HCT116 (cell line): ENCODE measurements around the gene FAM221A. TPM values are rescaled to one million over a fixed set of nuclear protein-coding genes. Genes with fewer than 3 reads are reported as not detected.
"Not testable (repeated sequence)": the region's sequence is repeated elsewhere in the genome, so short reads cannot be mapped to it uniquely, and the experiment has no call there.

Experiments
- ATAC-seq: fragments of 200-7000 bp; cut with Tn5 transposase; 2 replicates; pipeline ENCODE4 v1.9.1; 2020; ENCODE audit warnings: mild to moderate bottlenecking, moderate library complexity
- BruUV-seq: library from RNA; stranded (reverse); fragments of 400-500 nt; replicated peaks from 2 replicates; lab custom pipeline; 2021; lab: Mats Ljungman, UMichigan
- CTCF ChIA-PET: fragments of 300-600 bp; sonication (Branson Sonifier 250); formaldehyde crosslinking; loops from one replicate; lab custom pipeline; 2021; ENCODE audit warnings: antibody characterized with exemption; lab: Charles Lee
- POLR2A ChIA-PET: fragments of 300-600, 350-600 bp; sonication (Branson Sonifier 250); formaldehyde crosslinking; loops from one replicate; lab custom pipeline; 2021; ENCODE audit warnings: antibody characterized with exemption; lab: Charles Lee
- RAD21 ChIA-PET, 2 experiments: fragments of 300-600 bp; sonication (Branson Sonifier 250); formaldehyde crosslinking; loops; one replicate each; lab custom pipeline; 2023; ENCODE audit warnings: low total read pairs in 2 of 2; ENCODE audit not compliant: uncharacterized antibody in 2 of 2, unreplicated experiment in 2 of 2, low non-redundant PET in 1 of 2; lab: Charles Lee
- DNase-seq: peaks from one replicate; pipeline ENCODE4 v3.0.0-alpha.2; 2010; ENCODE audit warnings: low read depth, low spot score
- H2AFZ ChIP-seq: fragments of 200-600 bp; shearing (Covaris generic), sonication (generic); 2 replicates; pipeline ENCODE4 v1.6.1; 2017; ENCODE audit warnings: low read depth, mixed run types, mixed read lengths, antibody characterized with exemption, low read length; ENCODE audit not compliant: poor library complexity, severe bottlenecking
- H3K27ac ChIP-seq: 2 replicates; pipeline ENCODE4 v1.5.1; 2012; ENCODE audit warnings: low read depth, low read length
- H3K27me3 ChIP-seq: fragments of 200-600 bp; sonication (generic); 2 replicates; pipeline ENCODE4 v1.6.1; 2016; ENCODE audit warnings: mixed run types, low read length, mixed read lengths; ENCODE audit not compliant: insufficient read depth
- H3K36me3 ChIP-seq, 2 experiments: fragments of 200-500 bp in 1 of 2; fragments of 200-600 bp in 1 of 2; sonication (Bioruptor generic) in 1 of 2; sonication (generic) in 1 of 2; 2 replicates each; pipeline versions ENCODE4 v1.5.1 to v1.6.1; 2014 to 2016; ENCODE audit warnings: low read length in 2 of 2, inconsistent platforms in 1 of 2, mixed read lengths in 1 of 2, mixed run types in 1 of 2; ENCODE audit not compliant: insufficient read depth in 2 of 2, control insufficient read depth in 1 of 2
- H3K4me1 ChIP-seq, 2 experiments: fragments of 200-600 bp in 1 of 2; sonication (generic) in 1 of 2; 2 replicates each; pipeline versions ENCODE4 v1.5.1 to v1.6.1; 2012 to 2017; ENCODE audit warnings: low read length in 2 of 2, inconsistent platforms in 1 of 2, mild to moderate bottlenecking in 1 of 2, mixed read lengths in 1 of 2, mixed run types in 1 of 2, moderate library complexity in 1 of 2; ENCODE audit not compliant: insufficient read depth in 2 of 2, control insufficient read depth in 1 of 2
- H3K4me2 ChIP-seq: fragments of 200-600 bp; sonication (generic); 2 replicates; pipeline ENCODE4 v1.6.1; 2017; ENCODE audit warnings: mixed run types, low read length, mixed read lengths
- H3K4me3 ChIP-seq, 2 experiments: fragments of 200-600 bp in 1 of 2; sonication (generic) in 1 of 2; replicated peaks in 1 of 2; 2 replicates each; pipeline ENCODE4 v1.5.1; 2011 to 2016; ENCODE audit warnings: low read length in 2 of 2, control low read depth in 1 of 2, low read depth in 1 of 2, mild to moderate bottlenecking in 1 of 2, mixed read lengths in 1 of 2, mixed run types in 1 of 2
- H3K79me2 ChIP-seq: fragments of 200-600 bp; sonication (generic); 2 replicates; pipeline ENCODE4 v1.6.1; 2017; ENCODE audit warnings: mild to moderate bottlenecking, mixed run types, low read length, moderate library complexity, mixed read lengths; ENCODE audit not compliant: insufficient read depth
- H3K9ac ChIP-seq: fragments of 200-600 bp; sonication (generic); 2 replicates; pipeline ENCODE4 v1.6.1; 2016; ENCODE audit warnings: low read length, mixed read lengths
- H3K9me2 ChIP-seq: fragments of 200-600 bp; sonication (generic), shearing (Covaris generic); 2 replicates; pipeline ENCODE4 v1.6.1; 2017; ENCODE audit warnings: mixed run types, mild to moderate bottlenecking, moderate library complexity; ENCODE audit not compliant: insufficient read depth
- H3K9me3 ChIP-seq, 2 experiments: fragments of 200-500 bp in 1 of 2; fragments of 200-600 bp in 1 of 2; sonication (Bioruptor generic) in 1 of 2; sonication (generic) in 1 of 2; 2 replicates each; pipeline ENCODE4 v1.6.1; 2014 to 2017; ENCODE audit warnings: low read length in 2 of 2, mixed read lengths in 2 of 2, inconsistent platforms in 1 of 2, low read depth in 1 of 2, mild to moderate bottlenecking in 1 of 2, mixed run types in 1 of 2, moderate library complexity in 1 of 2; ENCODE audit not compliant: control insufficient read depth in 1 of 2, insufficient read depth in 1 of 2
- H4K20me1 ChIP-seq: fragments of 200-600 bp; sonication (generic), shearing (Covaris generic); 2 replicates; pipeline ENCODE4 v1.6.1; 2017; ENCODE audit warnings: mixed run types, mild to moderate bottlenecking, moderate library complexity; ENCODE audit not compliant: insufficient read depth
- CBX3 ChIP-seq: IDR thresholded peaks from 2 replicates; pipeline ENCODE4 v1.6.1; 2012; ENCODE audit warnings: low read depth
- CEBPB ChIP-seq: IDR thresholded peaks from 2 replicates; pipeline ENCODE4 v1.6.1; 2012; ENCODE audit warnings: low read depth
- ELF1 ChIP-seq: IDR thresholded peaks from 2 replicates; pipeline ENCODE4 v1.6.1; 2012; ENCODE audit warnings: low read depth, borderline replicate concordance
- FOSL1 ChIP-seq: IDR thresholded peaks from 2 replicates; pipeline ENCODE4 v1.6.1; 2012; ENCODE audit warnings: low read depth
- RAD21 ChIP-seq: IDR thresholded peaks from 2 replicates; pipeline ENCODE4 v1.6.1; 2012; ENCODE audit warnings: low read depth, mild to moderate bottlenecking
- SP1 ChIP-seq: IDR thresholded peaks from 2 replicates; pipeline ENCODE4 v1.6.1; 2012; ENCODE audit warnings: low read depth
- intact Hi-C: fragments of 100-400 bp; cut with micrococcal nuclease; formaldehyde crosslinking; loops from 2 replicates; pipeline ENCODE4 v1.10.0; 2022
- total RNA-seq: library from RNA; stranded (reverse); gene quantifications from one replicate; pipeline ENCODE4 v1.2.1, GENCODE V29; 2021; ENCODE audit not compliant: unreplicated experiment
- TF ChIP-seq, protein P1 (sequence below): IDR thresholded peaks from 2 replicates; pipeline ENCODE4 v1.6.1; 2012
- TF ChIP-seq, protein P2 (sequence below), 3 experiments: fragments of 200-600 bp in 1 of 3; sonication (generic) in 1 of 3; IDR thresholded peaks in 2 of 3; conservative IDR thresholded peaks in 1 of 3; 2 replicates each; pipeline ENCODE4 v1.5.1; 2012 to 2017; ENCODE audit warnings: low read depth in 2 of 3, low read length in 2 of 3, antibody characterized with exemption in 1 of 3, borderline replicate concordance in 1 of 3, control low read depth in 1 of 3, mild to moderate bottlenecking in 1 of 3, mixed read lengths in 1 of 3, mixed run types in 1 of 3, moderate library complexity in 1 of 3; ENCODE audit not compliant: insufficient read depth in 1 of 3
- TF ChIP-seq, protein P3 (sequence below): IDR thresholded peaks from 2 replicates; pipeline ENCODE4 v1.6.1; 2011; ENCODE audit warnings: mild to moderate bottlenecking, low read length, moderate library complexity; ENCODE audit not compliant: insufficient replicate concordance; ENCODE audit errors: extremely low read depth

Gene FAM221A
- total RNA-seq, 1 experiment from 2014 or later = 2.2 TPM

DNA sequence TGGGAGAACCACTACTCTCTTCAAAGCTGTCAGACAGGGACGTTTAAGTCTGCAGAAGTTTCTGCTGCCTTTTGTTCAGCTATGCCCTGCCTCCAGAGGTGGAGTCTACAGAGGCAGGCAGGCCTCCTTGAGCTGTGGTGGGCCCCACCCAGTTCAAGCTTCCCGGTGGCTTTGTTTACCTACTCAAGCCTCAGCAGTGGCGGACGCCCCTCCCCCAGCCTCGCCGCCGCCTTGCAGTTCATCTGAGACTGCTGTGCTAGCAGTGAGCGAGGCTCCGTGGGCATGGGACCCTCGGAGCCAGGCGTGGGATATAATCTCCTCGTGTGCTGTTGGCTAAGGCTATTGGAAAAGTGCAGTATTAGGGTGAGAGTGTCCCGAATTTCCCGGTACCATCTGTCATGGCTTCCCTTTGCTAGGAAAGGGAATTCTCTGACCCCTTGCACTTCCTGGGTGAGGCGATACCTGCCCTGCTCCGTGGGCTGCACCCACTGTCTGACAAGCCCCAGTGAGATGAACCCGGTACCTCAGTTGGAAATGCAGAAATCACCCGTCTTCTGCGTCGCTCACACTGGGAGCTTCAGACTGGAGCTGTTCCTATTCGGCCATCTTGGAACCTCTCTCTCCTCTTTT, 42.7 kb downstream of the FAM221A start:
- ATAC-seq, CTCF ChIA-PET, H3K79me2 ChIP-seq, H3K4me1 ChIP-seq, H4K20me1 ChIP-seq, BruUV-seq, H2AFZ ChIP-seq, H3K9me2 ChIP-seq, H3K4me2 ChIP-seq, H3K36me3 ChIP-seq, H3K4me3 ChIP-seq, POLR2A ChIA-PET, RAD21 ChIA-PET, DNase-seq, H3K9me3 ChIP-seq, H3K9ac ChIP-seq, H3K27me3 ChIP-seq, H3K27ac ChIP-seq, intact Hi-C loops: not testable (repeated sequence)

DNA sequence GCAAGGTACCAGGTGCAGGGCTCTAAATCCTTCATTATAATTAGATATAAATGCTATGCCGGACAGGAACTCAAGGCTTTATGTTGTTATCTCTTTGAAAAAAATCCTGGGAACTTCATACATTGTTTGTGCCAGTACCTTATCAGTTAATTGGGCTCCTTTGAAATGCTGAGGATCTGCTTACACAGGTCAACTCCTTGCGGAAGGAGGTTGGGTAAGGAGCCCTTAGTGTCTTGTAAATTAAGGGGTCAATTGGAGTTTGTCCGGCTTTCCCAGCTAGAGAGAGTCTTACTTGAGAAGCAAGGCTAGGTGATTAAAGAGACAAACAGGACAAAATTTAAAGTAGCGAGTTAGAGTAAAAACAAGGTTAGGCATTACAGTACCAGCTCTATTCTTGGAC, 44.1 kb downstream of the FAM221A start:
- BruUV-seq, H3K27me3 ChIP-seq, H3K4me1 ChIP-seq, DNase-seq, H2AFZ ChIP-seq, H3K9ac ChIP-seq, H3K79me2 ChIP-seq, RAD21 ChIA-PET, H3K9me3 ChIP-seq, H3K4me3 ChIP-seq, H4K20me1 ChIP-seq, H3K36me3 ChIP-seq, POLR2A ChIA-PET, H3K27ac ChIP-seq, H3K4me2 ChIP-seq, intact Hi-C loops, ATAC-seq, H3K9me2 ChIP-seq: not testable (repeated sequence)
- CTCF ChIA-PET = interaction anchor here (1.5 kb wide), 1 partner anchor 12 kb away, joined by 3 read pairs; no protein-coding TSS in a partner anchor

- no peaks in the 10 kb centered on the region for H3K9me2 ChIP-seq
- RAD21 ChIA-PET = no interaction called here
- H3K9me3 ChIP-seq = peaks cover 5 to 7% of the 10 kb centered on the region in 2 experiments; a peak in 2 of 4 replicates
- BruUV-seq = no TSS peak
- H3K4me3 ChIP-seq = no peak overlapping the region
- POLR2A ChIA-PET = no interaction called here
- H3K4me2 ChIP-seq = no peak overlapping the region
- H3K4me1 ChIP-seq = no peaks in the 10 kb centered on the region
- ATAC-seq (no peak), DNase-seq (no peak)
- H3K27me3 ChIP-seq = no peaks in the 10 kb centered on the region
- CTCF ChIA-PET = no interaction called here
- no peaks in the 10 kb centered on the region for H3K36me3 ChIP-seq
- no peaks in the 10 kb centered on the region for H4K20me1 ChIP-seq
- intact Hi-C loops = no loop called here
- no peak overlapping the region for H2AFZ ChIP-seq
- H3K27ac ChIP-seq = no peak overlapping the region
- no peak overlapping the region for H3K9ac ChIP-seq
- H3K79me2 ChIP-seq = no peaks in the 10 kb centered on the region
- no peak for TF ChIP-seq ELF1
- TF ChIP-seq, protein P1, sequence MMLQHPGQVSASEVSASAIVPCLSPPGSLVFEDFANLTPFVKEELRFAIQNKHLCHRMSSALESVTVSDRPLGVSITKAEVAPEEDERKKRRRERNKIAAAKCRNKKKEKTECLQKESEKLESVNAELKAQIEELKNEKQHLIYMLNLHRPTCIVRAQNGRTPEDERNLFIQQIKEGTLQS = no peak
- TF ChIP-seq CBX3 = no peak
- no peak for TF ChIP-seq RAD21
- TF ChIP-seq, protein P2, sequence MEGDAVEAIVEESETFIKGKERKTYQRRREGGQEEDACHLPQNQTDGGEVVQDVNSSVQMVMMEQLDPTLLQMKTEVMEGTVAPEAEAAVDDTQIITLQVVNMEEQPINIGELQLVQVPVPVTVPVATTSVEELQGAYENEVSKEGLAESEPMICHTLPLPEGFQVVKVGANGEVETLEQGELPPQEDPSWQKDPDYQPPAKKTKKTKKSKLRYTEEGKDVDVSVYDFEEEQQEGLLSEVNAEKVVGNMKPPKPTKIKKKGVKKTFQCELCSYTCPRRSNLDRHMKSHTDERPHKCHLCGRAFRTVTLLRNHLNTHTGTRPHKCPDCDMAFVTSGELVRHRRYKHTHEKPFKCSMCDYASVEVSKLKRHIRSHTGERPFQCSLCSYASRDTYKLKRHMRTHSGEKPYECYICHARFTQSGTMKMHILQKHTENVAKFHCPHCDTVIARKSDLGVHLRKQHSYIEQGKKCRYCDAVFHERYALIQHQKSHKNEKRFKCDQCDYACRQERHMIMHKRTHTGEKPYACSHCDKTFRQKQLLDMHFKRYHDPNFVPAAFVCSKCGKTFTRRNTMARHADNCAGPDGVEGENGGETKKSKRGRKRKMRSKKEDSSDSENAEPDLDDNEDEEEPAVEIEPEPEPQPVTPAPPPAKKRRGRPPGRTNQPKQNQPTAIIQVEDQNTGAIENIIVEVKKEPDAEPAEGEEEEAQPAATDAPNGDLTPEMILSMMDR (IDR thresholded peaks at IDR 0.05 in 2 of 3, conservative IDR thresholded peaks at IDR 0.05 in 1 of 3; ENCODE audit: borderline replicate concordance in 1 of 3, insufficient read depth in 1 of 3, low read depth in 2 of 3, low read length in 2 of 3) = no peak
- TF ChIP-seq CEBPB = no peak
- TF ChIP-seq, protein P3, sequence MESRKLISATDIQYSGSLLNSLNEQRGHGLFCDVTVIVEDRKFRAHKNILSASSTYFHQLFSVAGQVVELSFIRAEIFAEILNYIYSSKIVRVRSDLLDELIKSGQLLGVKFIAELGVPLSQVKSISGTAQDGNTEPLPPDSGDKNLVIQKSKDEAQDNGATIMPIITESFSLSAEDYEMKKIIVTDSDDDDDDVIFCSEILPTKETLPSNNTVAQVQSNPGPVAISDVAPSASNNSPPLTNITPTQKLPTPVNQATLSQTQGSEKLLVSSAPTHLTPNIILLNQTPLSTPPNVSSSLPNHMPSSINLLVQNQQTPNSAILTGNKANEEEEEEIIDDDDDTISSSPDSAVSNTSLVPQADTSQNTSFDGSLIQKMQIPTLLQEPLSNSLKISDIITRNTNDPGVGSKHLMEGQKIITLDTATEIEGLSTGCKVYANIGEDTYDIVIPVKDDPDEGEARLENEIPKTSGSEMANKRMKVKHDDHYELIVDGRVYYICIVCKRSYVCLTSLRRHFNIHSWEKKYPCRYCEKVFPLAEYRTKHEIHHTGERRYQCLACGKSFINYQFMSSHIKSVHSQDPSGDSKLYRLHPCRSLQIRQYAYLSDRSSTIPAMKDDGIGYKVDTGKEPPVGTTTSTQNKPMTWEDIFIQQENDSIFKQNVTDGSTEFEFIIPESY = no peak
- TF ChIP-seq SP1 = no peak
- TF ChIP-seq FOSL1 = no peak
Observed at GRCh38 chr7:23742051-23742450, 62.1 kb downstream of the FAM221A start.
